ENCODE results near the gene RXFP1. TPM values are rescaled to one million over a fixed set of nuclear protein-coding genes. Genes with fewer than 3 reads are reported as not detected.

The RXFP1 gene
- total RNA-seq (under 1 TPM; 0.59 to 0.77 TPM), polyA plus RNA-seq (ENCODE audit: insufficient read length in 2 of 2) (under 1 TPM in 1 of 2 donors, not detected in 1; 0.23 TPM)
- long read RNA-seq, donor 1 = 0 reads
- long read RNA-seq, donor 2 = 0 reads
- long read RNA-seq, donor 3 = 0 reads
- long read RNA-seq, donor 4, partial matches to known transcripts = 27 of 28 reads
- long read RNA-seq, donor 4, other reads (novel, unspliced or antisense) = 0 of 28 reads

- Histone ChIP-seq H3K4me3 (ENCODE audit: low read depth, low read length) (no peak within 1 kb of the TSS), H3K4me1 (ENCODE audit: control insufficient read depth, insufficient read depth, low read length) (no peaks in the 10 kb centered on the region), H3K9me3 (ENCODE audit: control insufficient read depth, insufficient read depth, low read length) (no peaks in the 10 kb centered on the region), H3K27ac (ENCODE audit: low read depth, low read length) (no peak within 1 kb of the TSS), H3K27me3 (ENCODE audit: control insufficient read depth, insufficient read depth, low read length) (no peaks in the 10 kb centered on the region), H3K36me3 (ENCODE audit: control insufficient read depth, insufficient read depth, low read length) (no peaks in the 10 kb centered on the region)
- DNase-seq (ENCODE audit: low read depth in 4 of 6, low spot score in 6 of 6) = no peak
- WGBS (ENCODE audit: insufficient coverage) = 76% methylated on average over 10 of the region's 11 CpGs
These were observed at the start of gene RXFP1 for GRCh38 chr4:158521484-158522088. Gene RXFP1, plus strand, starts transcription at chr4:158521882. Its CDS starts 95 bp downstream, at chr4:158521977.

- H3K27ac ChIP-seq (ENCODE audit: low read depth, low read length) = no peak overlapping the region
- no peaks in the 10 kb centered on the region for H3K27me3 ChIP-seq (ENCODE audit: control insufficient read depth, insufficient read depth, low read length)
- H3K4me1 ChIP-seq (ENCODE audit: control insufficient read depth, insufficient read depth, low read length) = no peaks in the 10 kb centered on the region
- H3K36me3 ChIP-seq (ENCODE audit: control insufficient read depth, insufficient read depth, low read length) = no peaks in the 10 kb centered on the region
- no peak overlapping the region for H3K4me3 ChIP-seq (ENCODE audit: low read depth, low read length)
- no peaks in the 10 kb centered on the region for H3K9me3 ChIP-seq (ENCODE audit: control insufficient read depth, insufficient read depth, low read length)
- DNase-seq (ENCODE audit: low read depth in 4 of 6, low spot score in 6 of 6) = no peak
These were observed 39.9 kb upstream of the RXFP1 start for GRCh38 chr4:158481811-158482210.

- no peaks in the 10 kb centered on the region for H3K36me3 ChIP-seq (ENCODE audit: control insufficient read depth, insufficient read depth, low read length)
- no peak overlapping the region for H3K4me3 ChIP-seq (ENCODE audit: low read depth, low read length)
- WGBS (ENCODE audit: insufficient coverage) = 67% methylated on average over 3 of the region's 4 CpGs
- no peaks in the 10 kb centered on the region for H3K4me1 ChIP-seq (ENCODE audit: control insufficient read depth, insufficient read depth, low read length)
- no peaks in the 10 kb centered on the region for H3K9me3 ChIP-seq (ENCODE audit: control insufficient read depth, insufficient read depth, low read length)
- H3K27ac ChIP-seq (ENCODE audit: low read depth, low read length) = no peak overlapping the region
- DNase-seq (ENCODE audit: low read depth in 4 of 6, low spot score in 6 of 6) = no peak
- H3K27me3 ChIP-seq (ENCODE audit: control insufficient read depth, insufficient read depth, low read length) = no peaks in the 10 kb centered on the region
These were observed 37.4 kb upstream of the RXFP1 start for GRCh38 chr4:158484173-158484885.

GRCh38 chr4:158490629-158491028 is 31.1 kb upstream of the RXFP1 start:
- Histone ChIP-seq H3K27me3 (ENCODE audit: control insufficient read depth, insufficient read depth, low read length) (no peaks in the 10 kb centered on the region), H3K27ac (ENCODE audit: low read depth, low read length) (no peak overlapping the region), H3K9me3 (ENCODE audit: control insufficient read depth, insufficient read depth, low read length) (no peaks in the 10 kb centered on the region), H3K4me1 (ENCODE audit: control insufficient read depth, insufficient read depth, low read length) (no peaks in the 10 kb centered on the region), H3K36me3 (ENCODE audit: control insufficient read depth, insufficient read depth, low read length) (no peaks in the 10 kb centered on the region), H3K4me3 (ENCODE audit: low read depth, low read length) (no peak overlapping the region)
- no peak for DNase-seq (ENCODE audit: low read depth in 4 of 6, low spot score in 6 of 6)

GRCh38 chr4:158492391-158492790 is 29.3 kb upstream of the RXFP1 start:
- DNase-seq (ENCODE audit: low read depth in 4 of 6, low spot score in 6 of 6) = peak in 1 of 6 donors; percentile 6
- Histone ChIP-seq H3K27ac (ENCODE audit: low read depth, low read length) (no peak overlapping the region), H3K4me1 (ENCODE audit: control insufficient read depth, insufficient read depth, low read length) (no peaks in the 10 kb centered on the region), H3K4me3 (ENCODE audit: low read depth, low read length) (no peak overlapping the region), H3K36me3 (ENCODE audit: control insufficient read depth, insufficient read depth, low read length) (no peaks in the 10 kb centered on the region), H3K9me3 (ENCODE audit: control insufficient read depth, insufficient read depth, low read length) (no peaks in the 10 kb centered on the region), H3K27me3 (ENCODE audit: control insufficient read depth, insufficient read depth, low read length) (no peaks in the 10 kb centered on the region)

GRCh38 chr4:158496030-158496741 is 25.5 kb upstream of the RXFP1 start:
- Histone ChIP-seq H3K4me3 (ENCODE audit: low read depth, low read length) (no peak overlapping the region), H3K4me1 (ENCODE audit: control insufficient read depth, insufficient read depth, low read length) (no peaks in the 10 kb centered on the region), H3K27ac (ENCODE audit: low read depth, low read length) (no peak overlapping the region), H3K27me3 (ENCODE audit: control insufficient read depth, insufficient read depth, low read length) (no peaks in the 10 kb centered on the region), H3K9me3 (ENCODE audit: control insufficient read depth, insufficient read depth, low read length) (peaks cover 2% of the 10 kb centered on the region), H3K36me3 (ENCODE audit: control insufficient read depth, insufficient read depth, low read length) (no peaks in the 10 kb centered on the region)
- WGBS (ENCODE audit: insufficient coverage) = 20% methylated on average over 1 of the region's 5 CpGs
- no peak for DNase-seq (ENCODE audit: low read depth in 4 of 6, low spot score in 6 of 6)

- DNase-seq (ENCODE audit: low read depth in 4 of 6, low spot score in 6 of 6) = no peak
- H3K27ac ChIP-seq (ENCODE audit: low read depth, low read length) = no peak overlapping the region
- WGBS (ENCODE audit: insufficient coverage) = 100% methylated on average over 1 of the region's 4 CpGs
- H3K4me1 ChIP-seq (ENCODE audit: control insufficient read depth, insufficient read depth, low read length) = no peaks in the 10 kb centered on the region
- H3K9me3 ChIP-seq (ENCODE audit: control insufficient read depth, insufficient read depth, low read length) = peaks cover 2% of the 10 kb centered on the region
- no peaks in the 10 kb centered on the region for H3K27me3 ChIP-seq (ENCODE audit: control insufficient read depth, insufficient read depth, low read length)
- no peak overlapping the region for H3K4me3 ChIP-seq (ENCODE audit: low read depth, low read length)
- no peaks in the 10 kb centered on the region for H3K36me3 ChIP-seq (ENCODE audit: control insufficient read depth, insufficient read depth, low read length)
These were observed 21.6 kb upstream of the RXFP1 start for GRCh38 chr4:158500054-158500453.

GRCh38 chr4:158513256-158513655 is 8.4 kb upstream of the RXFP1 start:
- H3K27ac ChIP-seq (ENCODE audit: low read depth, low read length) = no peak overlapping the region

GRCh38 chr4:158519226-158519625 is 2.5 kb upstream of the RXFP1 start:
- H3K4me1 ChIP-seq (ENCODE audit: control insufficient read depth, insufficient read depth, low read length) = no peaks in the 10 kb centered on the region
- no peaks in the 10 kb centered on the region for H3K9me3 ChIP-seq (ENCODE audit: control insufficient read depth, insufficient read depth, low read length)
- 86% methylated on average over 5 of the region's 7 CpGs for WGBS (ENCODE audit: insufficient coverage)
- no peaks in the 10 kb centered on the region for H3K36me3 ChIP-seq (ENCODE audit: control insufficient read depth, insufficient read depth, low read length)
- no peak overlapping the region for H3K4me3 ChIP-seq (ENCODE audit: low read depth, low read length)
- no peak overlapping the region for H3K27ac ChIP-seq (ENCODE audit: low read depth, low read length)
- DNase-seq (ENCODE audit: low read depth in 4 of 6, low spot score in 6 of 6) = no peak
- H3K27me3 ChIP-seq (ENCODE audit: control insufficient read depth, insufficient read depth, low read length) = no peaks in the 10 kb centered on the region

More at GRCh38 chr4:158513256-158513655, 8.4 kb upstream of the RXFP1 start:
- no peaks in the 10 kb centered on the region for H3K27me3 ChIP-seq (ENCODE audit: control insufficient read depth, insufficient read depth, low read length)
- H3K9me3 ChIP-seq (ENCODE audit: control insufficient read depth, insufficient read depth, low read length) = no peaks in the 10 kb centered on the region
- H3K36me3 ChIP-seq (ENCODE audit: control insufficient read depth, insufficient read depth, low read length) = no peaks in the 10 kb centered on the region
- no peaks in the 10 kb centered on the region for H3K4me1 ChIP-seq (ENCODE audit: control insufficient read depth, insufficient read depth, low read length)
- WGBS (ENCODE audit: insufficient coverage) = no CpG with 5 or more reads among the region's 2 CpGs
- DNase-seq (ENCODE audit: low read depth in 4 of 6, low spot score in 6 of 6) = no peak
- no peak overlapping the region for H3K4me3 ChIP-seq (ENCODE audit: low read depth, low read length)
